NCI-H345 treated with DMSO at 0.1 percent for 48 hours (cell line): ENCODE data around the gene GRM7.

Source experiments
- DNase-seq: peaks from one replicate; lab custom pipeline; 2025; ENCODE audit not compliant: unreplicated experiment; lab: John Stamatoyannopoulos, UW

GRM7 gene

GRCh38 chr3:7754653-7755441 lies 893.9 kb downstream of the GRM7 start:
- DNase-seq: no peak

- DNase-seq: no peak
Measured at GRCh38 chr3:7759630-7760029, 898.7 kb downstream of the GRM7 start.

GRCh38 chr3:7760718-7761117 lies 899.8 kb downstream of the GRM7 start:
- DNase-seq: no peak

- no peak for DNase-seq
Measured at GRCh38 chr3:7764115-7764514, 903.2 kb downstream of the GRM7 start.

- DNase-seq: no peak
Measured at GRCh38 chr3:7766530-7766929, 905.6 kb downstream of the GRM7 start.

GRCh38 chr3:7779331-7779730 lies 918.4 kb downstream of the GRM7 start:
- no peak for DNase-seq

GRCh38 chr3:7781395-7781794 lies 920.5 kb downstream of the GRM7 start:
- DNase-seq: no peak

GRCh38 chr3:7787871-7788828 lies 927.2 kb downstream of the GRM7 start:
- no peak for DNase-seq

GRCh38 chr3:7788881-7789280 lies 928.0 kb downstream of the GRM7 start:
- DNase-seq: no peak

- no peak for DNase-seq
Measured at GRCh38 chr3:7789324-7789723, 928.4 kb downstream of the GRM7 start.

- no peak for DNase-seq
Measured at GRCh38 chr3:7790141-7790540, 929.2 kb downstream of the GRM7 start.
